ENCODE data around the gene ATR.
A peak's percentile ranks its signal among the peaks of the same experiment; 100 is the strongest.

The ATR gene

GRCh38 chr3:142470826-142471225 is 107.7 kb downstream of the ATR start:
- Histone ChIP-seq H3K9me3 (ENCODE audit: control insufficient read depth in 2 of 2, low read length in 2 of 2) (no peaks in the 10 kb centered on the region), H3K4me1 (ENCODE audit: control insufficient read depth in 2 of 2, insufficient read depth in 2 of 2, low read length in 2 of 2) (no peaks in the 10 kb centered on the region), H3K27ac (ENCODE audit: low read depth in 2 of 2, low read length in 2 of 2) (no peak overlapping the region), H3K4me3 (ENCODE audit: low read length in 2 of 2) (no peak overlapping the region), H3K27me3 (ENCODE audit: control insufficient read depth in 2 of 2, insufficient read depth in 2 of 2, low read length in 2 of 2) (no peaks in the 10 kb centered on the region), H3K36me3 (ENCODE audit: control insufficient read depth in 2 of 2, insufficient read depth in 2 of 2, low read length in 2 of 2) (peaks cover 0 to 2% of the 10 kb centered on the region in 2 donors), H3K9ac (ENCODE audit: low read depth in 1 of 2, low read length in 2 of 2) (no peak overlapping the region)

GRCh38 chr3:142468456-142468855 is 110.1 kb downstream of the ATR start:
- Histone ChIP-seq H3K9ac (ENCODE audit: low read depth in 1 of 2, low read length in 2 of 2) (no peak overlapping the region), H3K4me3 (ENCODE audit: low read length in 2 of 2) (no peak overlapping the region), H3K36me3 (ENCODE audit: control insufficient read depth in 2 of 2, insufficient read depth in 2 of 2, low read length in 2 of 2) (peaks cover 0 to 2% of the 10 kb centered on the region in 2 donors), H3K27me3 (ENCODE audit: control insufficient read depth in 2 of 2, insufficient read depth in 2 of 2, low read length in 2 of 2) (no peaks in the 10 kb centered on the region), H3K27ac (ENCODE audit: low read depth in 2 of 2, low read length in 2 of 2) (no peak overlapping the region), H3K9me3 (ENCODE audit: control insufficient read depth in 2 of 2, low read length in 2 of 2) (no peaks in the 10 kb centered on the region), H3K4me1 (ENCODE audit: control insufficient read depth in 2 of 2, insufficient read depth in 2 of 2, low read length in 2 of 2) (no peaks in the 10 kb centered on the region)

- Histone ChIP-seq H3K9me3 (ENCODE audit: control insufficient read depth in 2 of 2, low read length in 2 of 2) (no peaks in the 10 kb centered on the region), H3K27ac (ENCODE audit: low read depth in 2 of 2, low read length in 2 of 2) (no peak overlapping the region), H3K4me1 (ENCODE audit: control insufficient read depth in 2 of 2, insufficient read depth in 2 of 2, low read length in 2 of 2) (no peaks in the 10 kb centered on the region), H3K4me3 (ENCODE audit: low read length in 2 of 2) (no peak overlapping the region), H3K9ac (ENCODE audit: low read depth in 1 of 2, low read length in 2 of 2) (no peak overlapping the region), H3K27me3 (ENCODE audit: control insufficient read depth in 2 of 2, insufficient read depth in 2 of 2, low read length in 2 of 2) (no peaks in the 10 kb centered on the region), H3K36me3 (ENCODE audit: control insufficient read depth in 2 of 2, insufficient read depth in 2 of 2, low read length in 2 of 2) (peaks cover 0 to 4% of the 10 kb centered on the region in 2 donors)
Measured at GRCh38 chr3:142467768-142468167, 110.8 kb downstream of the ATR start.

GRCh38 chr3:142460689-142461088 is 117.8 kb downstream of the ATR start:
- H3K9me3 ChIP-seq (ENCODE audit: control insufficient read depth in 2 of 2, low read length in 2 of 2) = no peaks in the 10 kb centered on the region
- no peaks in the 10 kb centered on the region for H3K4me1 ChIP-seq (ENCODE audit: control insufficient read depth in 2 of 2, insufficient read depth in 2 of 2, low read length in 2 of 2)
- H3K9ac ChIP-seq (ENCODE audit: low read depth in 1 of 2, low read length in 2 of 2) = no peak overlapping the region
- H3K27me3 ChIP-seq (ENCODE audit: control insufficient read depth in 2 of 2, insufficient read depth in 2 of 2, low read length in 2 of 2) = no peaks in the 10 kb centered on the region
- peaks cover 5 to 10% of the 10 kb centered on the region in 2 donors for H3K36me3 ChIP-seq (ENCODE audit: control insufficient read depth in 2 of 2, insufficient read depth in 2 of 2, low read length in 2 of 2)
- no peak overlapping the region for H3K27ac ChIP-seq (ENCODE audit: low read depth in 2 of 2, low read length in 2 of 2)
- no peak overlapping the region for H3K4me3 ChIP-seq (ENCODE audit: low read length in 2 of 2)

DNA sequence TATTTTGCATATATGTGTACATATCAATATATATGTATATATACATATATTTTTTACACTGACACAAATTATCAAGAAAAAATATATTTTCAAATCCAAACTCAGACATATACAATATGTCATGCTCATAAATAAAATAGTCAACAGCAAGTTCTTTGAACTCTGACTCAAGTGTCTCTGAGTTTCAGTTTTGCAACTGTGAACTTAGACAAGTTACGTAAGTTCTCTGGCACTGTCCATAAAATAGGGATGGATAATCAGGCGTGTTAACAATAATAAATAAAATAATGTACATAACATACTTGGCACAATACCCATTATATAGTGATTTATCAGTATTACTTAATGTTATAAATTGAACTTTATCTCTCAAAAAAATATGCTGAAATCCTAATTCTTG is 118.6 kb downstream of the ATR start:
- no peak overlapping the region for H3K27ac ChIP-seq (ENCODE audit: low read depth in 2 of 2, low read length in 2 of 2)
- no peaks in the 10 kb centered on the region for H3K9me3 ChIP-seq (ENCODE audit: control insufficient read depth in 2 of 2, low read length in 2 of 2)
- H3K27me3 ChIP-seq (ENCODE audit: control insufficient read depth in 2 of 2, insufficient read depth in 2 of 2, low read length in 2 of 2) = no peaks in the 10 kb centered on the region
- H3K36me3 ChIP-seq (ENCODE audit: control insufficient read depth in 2 of 2, insufficient read depth in 2 of 2, low read length in 2 of 2) = peaks cover 5 to 10% of the 10 kb centered on the region in 2 donors
- no peak overlapping the region for H3K9ac ChIP-seq (ENCODE audit: low read depth in 1 of 2, low read length in 2 of 2)
- no peaks in the 10 kb centered on the region for H3K4me1 ChIP-seq (ENCODE audit: control insufficient read depth in 2 of 2, insufficient read depth in 2 of 2, low read length in 2 of 2)
- no peak overlapping the region for H3K4me3 ChIP-seq (ENCODE audit: low read length in 2 of 2)

DNA sequence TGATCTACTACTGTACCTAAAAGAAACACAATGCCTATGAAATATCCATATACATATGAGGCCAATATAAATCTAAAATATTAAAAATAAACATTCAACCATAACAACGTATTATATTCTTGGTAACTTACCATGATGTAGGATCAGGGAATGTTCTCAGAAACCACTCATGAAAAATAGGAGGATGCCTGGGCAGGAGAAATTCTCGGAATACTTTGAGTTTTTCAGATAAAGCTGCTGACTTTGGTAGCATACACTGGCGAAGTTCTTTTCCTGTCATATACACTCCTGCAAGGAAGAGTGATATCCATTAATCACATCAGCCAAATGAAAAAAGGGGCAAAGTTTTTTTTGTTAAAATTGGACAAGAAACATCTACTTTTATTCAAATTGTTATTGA is 119.4 kb downstream of the ATR start:
- Histone ChIP-seq H3K4me1 (ENCODE audit: control insufficient read depth in 2 of 2, insufficient read depth in 2 of 2, low read length in 2 of 2) (no peaks in the 10 kb centered on the region), H3K9me3 (ENCODE audit: control insufficient read depth in 2 of 2, low read length in 2 of 2) (no peaks in the 10 kb centered on the region), H3K4me3 (ENCODE audit: low read length in 2 of 2) (no peak overlapping the region), H3K36me3 (ENCODE audit: control insufficient read depth in 2 of 2, insufficient read depth in 2 of 2, low read length in 2 of 2) (peaks cover 8 to 10% of the 10 kb centered on the region in 2 donors), H3K9ac (ENCODE audit: low read depth in 1 of 2, low read length in 2 of 2) (no peak overlapping the region), H3K27ac (ENCODE audit: low read depth in 2 of 2, low read length in 2 of 2) (no peak overlapping the region), H3K27me3 (ENCODE audit: control insufficient read depth in 2 of 2, insufficient read depth in 2 of 2, low read length in 2 of 2) (no peaks in the 10 kb centered on the region)

GRCh38 chr3:142450881-142451280 is 127.7 kb downstream of the ATR start:
- Histone ChIP-seq H3K27ac (ENCODE audit: low read depth in 2 of 2, low read length in 2 of 2) (no peak overlapping the region), H3K9me3 (ENCODE audit: control insufficient read depth in 2 of 2, low read length in 2 of 2) (no peaks in the 10 kb centered on the region), H3K9ac (ENCODE audit: low read depth in 1 of 2, low read length in 2 of 2) (no peak overlapping the region), H3K4me3 (ENCODE audit: low read length in 2 of 2) (no peak overlapping the region), H3K4me1 (ENCODE audit: control insufficient read depth in 2 of 2, insufficient read depth in 2 of 2, low read length in 2 of 2) (peaks cover 5 to 8% of the 10 kb centered on the region in 2 donors), H3K36me3 (ENCODE audit: control insufficient read depth in 2 of 2, insufficient read depth in 2 of 2, low read length in 2 of 2) (peaks cover 6 to 11% of the 10 kb centered on the region in 2 donors), H3K27me3 (ENCODE audit: control insufficient read depth in 2 of 2, insufficient read depth in 2 of 2, low read length in 2 of 2) (no peaks in the 10 kb centered on the region)

DNA sequence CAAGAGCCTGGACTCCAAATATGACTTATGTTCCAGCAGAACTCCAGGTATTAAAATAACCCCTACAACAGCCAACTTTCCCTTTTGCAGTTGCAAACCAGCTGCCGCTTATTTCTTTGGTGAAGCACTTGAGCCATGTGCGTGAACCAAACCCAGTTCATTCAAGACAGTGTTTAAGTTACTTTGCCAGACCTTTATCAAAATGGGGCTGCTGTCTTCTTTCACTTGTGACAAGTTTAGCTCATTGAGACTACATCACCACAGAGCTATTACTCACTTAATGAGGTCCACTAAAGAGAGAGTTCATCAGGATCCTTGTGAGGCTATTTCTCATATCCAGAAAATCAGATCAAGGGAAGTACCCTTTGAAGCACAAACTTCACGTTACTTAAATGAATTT is 128.3 kb downstream of the ATR start:
- Histone ChIP-seq H3K27ac (ENCODE audit: low read depth in 2 of 2, low read length in 2 of 2) (no peak overlapping the region), H3K36me3 (ENCODE audit: control insufficient read depth in 2 of 2, insufficient read depth in 2 of 2, low read length in 2 of 2) (peaks cover 6 to 11% of the 10 kb centered on the region in 2 donors), H3K9me3 (ENCODE audit: control insufficient read depth in 2 of 2, low read length in 2 of 2) (no peaks in the 10 kb centered on the region), H3K9ac (ENCODE audit: low read depth in 1 of 2, low read length in 2 of 2) (no peak overlapping the region), H3K4me3 (ENCODE audit: low read length in 2 of 2) (no peak overlapping the region), H3K27me3 (ENCODE audit: control insufficient read depth in 2 of 2, insufficient read depth in 2 of 2, low read length in 2 of 2) (no peaks in the 10 kb centered on the region), H3K4me1 (ENCODE audit: control insufficient read depth in 2 of 2, insufficient read depth in 2 of 2, low read length in 2 of 2) (peaks cover 8 to 10% of the 10 kb centered on the region in 2 donors)

GRCh38 chr3:142447852-142448823 is 130.4 kb downstream of the ATR start, which contains the start of gene XRN1:
Gene XRN1, minus strand, starts transcription at chr3:142448037. Its CDS starts 93 bp downstream, at chr3:142447944.
- peaks cover 4 to 11% of the 10 kb centered on the region in 2 donors for H3K36me3 ChIP-seq (ENCODE audit: control insufficient read depth in 2 of 2, insufficient read depth in 2 of 2, low read length in 2 of 2)
- H3K4me3 ChIP-seq (ENCODE audit: low read length in 2 of 2) = peak within 1 kb of the TSS; percentile 94 to 100
- no peaks in the 10 kb centered on the region for H3K9me3 ChIP-seq (ENCODE audit: control insufficient read depth in 2 of 2, low read length in 2 of 2)
- H3K4me1 ChIP-seq (ENCODE audit: control insufficient read depth in 2 of 2, insufficient read depth in 2 of 2, low read length in 2 of 2) = peaks cover 8 to 16% of the 10 kb centered on the region in 2 donors
- peak within 1 kb of the TSS; percentile 99 to 100 for H3K9ac ChIP-seq (ENCODE audit: low read depth in 1 of 2, low read length in 2 of 2)
- no peaks in the 10 kb centered on the region for H3K27me3 ChIP-seq (ENCODE audit: control insufficient read depth in 2 of 2, insufficient read depth in 2 of 2, low read length in 2 of 2)
- H3K27ac ChIP-seq (ENCODE audit: low read depth in 2 of 2, low read length in 2 of 2) = peak within 1 kb of the TSS; percentile 97 to 99

- H3K4me1 ChIP-seq (ENCODE audit: control insufficient read depth in 2 of 2, insufficient read depth in 2 of 2, low read length in 2 of 2) = peaks cover 8 to 16% of the 10 kb centered on the region in 2 donors
Measured at GRCh38 chr3:142447301-142447851, 131.2 kb downstream of the ATR start.

More at GRCh38 chr3:142447301-142447851, 131.2 kb downstream of the ATR start:
- H3K4me3 ChIP-seq (ENCODE audit: low read length in 2 of 2) = peak overlapping the region; percentile 94 to 100
- H3K9ac ChIP-seq (ENCODE audit: low read depth in 1 of 2, low read length in 2 of 2) = peak overlapping the region; percentile 99 to 100
- H3K27ac ChIP-seq (ENCODE audit: low read depth in 2 of 2, low read length in 2 of 2) = peak overlapping the region; percentile 97 to 99
- no peaks in the 10 kb centered on the region for H3K27me3 ChIP-seq (ENCODE audit: control insufficient read depth in 2 of 2, insufficient read depth in 2 of 2, low read length in 2 of 2)
- peaks cover 0 to 6% of the 10 kb centered on the region in 2 donors for H3K36me3 ChIP-seq (ENCODE audit: control insufficient read depth in 2 of 2, insufficient read depth in 2 of 2, low read length in 2 of 2)
- H3K9me3 ChIP-seq (ENCODE audit: control insufficient read depth in 2 of 2, low read length in 2 of 2) = no peaks in the 10 kb centered on the region

Data from mucosa of rectum (tissue), 2 donors.